ENCODE results near the gene ANGPT4.

- TF ChIP-seq EP300 (IDR thresholded peaks at IDR 0.05) (no peak), CTCF (IDR thresholded peaks at IDR 0.05) (no peak), POLR2A (IDR thresholded peaks at IDR 0.05) (no peak), POLR2AphosphoS5 (IDR thresholded peaks at IDR 0.05) (no peak)
Observed at GRCh38 chr20:872855-873520, 43.1 kb downstream of the ANGPT4 start.

Data from suprapubic skin (tissue), 4 donors.